Epithelial cell of esophagus (primary cell): Measurements from ENCODE around the gene CACNA2D1.

Source experiments
- DNase-seq: peaks from one replicate; pipeline ENCODE4 v3.0.0; 2010; ENCODE audit warnings: low read depth
- H3K4me3 ChIP-seq: 2 replicates; pipeline ENCODE4 v1.5.1; 2011; ENCODE audit warnings: mild to moderate bottlenecking, low read length, control low read depth
- TF ChIP-seq, protein P1 (sequence below): IDR thresholded peaks from 2 replicates; pipeline ENCODE4 v1.5.1; 2011; ENCODE audit warnings: low read depth, mild to moderate bottlenecking, low read length, control low read depth, inconsistent platforms; ENCODE audit not compliant: insufficient read depth; ENCODE audit errors: missing control alignments

Gene CACNA2D1

DNA sequence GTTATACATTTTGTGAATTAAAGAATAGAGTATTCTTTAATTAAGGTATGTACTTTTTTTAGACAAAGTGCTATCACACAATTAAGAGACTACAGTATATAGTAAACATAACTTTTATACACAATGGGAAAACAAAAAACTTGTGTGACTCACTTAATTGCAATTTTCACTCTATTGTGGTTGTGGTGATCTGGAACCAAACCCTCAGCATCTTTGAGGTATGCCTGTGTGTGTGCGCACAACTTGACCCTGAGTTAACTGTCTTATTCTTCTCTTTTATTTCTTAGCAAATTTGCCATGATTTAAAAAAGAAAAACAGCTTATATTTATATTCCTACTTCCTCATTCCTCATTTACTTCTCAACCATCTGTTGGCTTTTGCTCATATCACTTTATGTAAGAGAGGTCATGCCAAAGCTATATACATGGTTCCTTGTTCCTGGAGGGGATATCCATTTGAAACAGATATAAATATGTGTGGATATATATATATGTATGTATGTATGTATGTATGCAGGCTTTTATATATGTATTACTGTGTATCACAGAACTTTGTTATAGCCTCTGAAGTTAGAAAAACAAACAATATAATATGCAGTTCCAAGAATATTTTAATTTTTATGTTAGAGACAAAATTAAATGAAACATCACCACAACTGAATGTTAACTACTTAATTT, 414.2 kb downstream of the CACNA2D1 start:
- H3K4me3 ChIP-seq, result no peak overlapping the region
- TF ChIP-seq, protein P1, sequence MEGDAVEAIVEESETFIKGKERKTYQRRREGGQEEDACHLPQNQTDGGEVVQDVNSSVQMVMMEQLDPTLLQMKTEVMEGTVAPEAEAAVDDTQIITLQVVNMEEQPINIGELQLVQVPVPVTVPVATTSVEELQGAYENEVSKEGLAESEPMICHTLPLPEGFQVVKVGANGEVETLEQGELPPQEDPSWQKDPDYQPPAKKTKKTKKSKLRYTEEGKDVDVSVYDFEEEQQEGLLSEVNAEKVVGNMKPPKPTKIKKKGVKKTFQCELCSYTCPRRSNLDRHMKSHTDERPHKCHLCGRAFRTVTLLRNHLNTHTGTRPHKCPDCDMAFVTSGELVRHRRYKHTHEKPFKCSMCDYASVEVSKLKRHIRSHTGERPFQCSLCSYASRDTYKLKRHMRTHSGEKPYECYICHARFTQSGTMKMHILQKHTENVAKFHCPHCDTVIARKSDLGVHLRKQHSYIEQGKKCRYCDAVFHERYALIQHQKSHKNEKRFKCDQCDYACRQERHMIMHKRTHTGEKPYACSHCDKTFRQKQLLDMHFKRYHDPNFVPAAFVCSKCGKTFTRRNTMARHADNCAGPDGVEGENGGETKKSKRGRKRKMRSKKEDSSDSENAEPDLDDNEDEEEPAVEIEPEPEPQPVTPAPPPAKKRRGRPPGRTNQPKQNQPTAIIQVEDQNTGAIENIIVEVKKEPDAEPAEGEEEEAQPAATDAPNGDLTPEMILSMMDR, result no peak
- no peak for DNase-seq

DNA sequence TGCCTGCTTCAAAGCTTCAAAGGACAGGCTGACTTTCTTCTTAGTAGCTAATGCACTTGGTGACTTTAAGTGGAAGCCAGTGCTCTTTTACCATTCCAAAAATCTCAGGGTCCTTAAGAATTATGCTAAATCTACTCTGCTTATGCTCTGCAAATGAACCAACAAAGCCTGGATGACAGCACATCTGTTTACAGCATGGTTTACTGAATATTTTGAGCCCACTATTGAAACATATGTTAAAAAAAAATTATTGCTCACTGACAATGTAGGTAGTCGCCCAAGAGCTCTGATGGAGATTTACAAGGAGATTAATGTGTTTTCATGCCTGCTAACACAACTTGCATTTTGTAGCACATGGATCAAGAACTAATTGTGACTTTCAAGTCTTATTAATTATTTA, 415.5 kb downstream of the CACNA2D1 start:
- TF ChIP-seq, protein P1, result no peak
- H3K4me3 ChIP-seq, result no peak overlapping the region
- no peak for DNase-seq

DNA sequence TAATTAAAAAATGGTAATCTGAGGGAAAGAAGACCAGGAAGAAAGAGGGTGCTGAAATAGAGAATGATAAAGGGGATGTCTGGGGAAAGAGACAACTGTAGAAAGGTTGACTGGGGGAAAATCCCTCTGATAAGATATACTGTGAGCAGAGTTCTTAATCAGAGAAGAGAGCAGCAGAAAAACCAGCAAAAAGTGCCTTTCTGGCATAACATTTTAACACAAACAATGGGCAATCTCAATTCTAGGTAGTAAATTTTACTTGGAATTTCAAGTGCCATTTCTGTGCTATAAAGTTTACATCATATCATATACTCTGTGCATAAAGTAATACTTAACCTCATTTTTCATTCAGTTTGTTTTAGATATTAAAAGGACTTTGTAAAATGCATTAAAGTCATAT, 421.9 kb downstream of the CACNA2D1 start:
- TF ChIP-seq, protein P1, result no peak
- no peak for DNase-seq
- H3K4me3 ChIP-seq, result no peak overlapping the region

DNA sequence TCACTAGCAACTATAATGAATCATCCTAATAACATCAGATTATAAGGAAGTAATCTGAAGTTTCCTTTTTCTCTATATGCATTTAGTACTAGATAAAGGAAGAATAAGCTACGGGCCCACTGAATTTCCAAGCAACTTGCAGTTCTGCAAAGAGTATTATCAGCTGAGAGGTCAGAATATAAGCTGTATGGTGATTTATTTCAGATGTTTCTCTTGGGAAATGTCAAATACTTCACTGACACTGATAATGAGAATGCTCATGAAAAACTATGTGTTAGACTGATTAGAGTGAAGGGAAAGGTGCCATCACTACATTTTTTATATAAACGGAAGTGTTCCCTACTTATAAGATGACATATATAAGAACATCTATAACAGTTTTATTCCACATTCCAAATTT, 422.5 kb downstream of the CACNA2D1 start:
- TF ChIP-seq, protein P1, result no peak
- H3K4me3 ChIP-seq, result no peak overlapping the region
- DNase-seq, result no peak

DNA sequence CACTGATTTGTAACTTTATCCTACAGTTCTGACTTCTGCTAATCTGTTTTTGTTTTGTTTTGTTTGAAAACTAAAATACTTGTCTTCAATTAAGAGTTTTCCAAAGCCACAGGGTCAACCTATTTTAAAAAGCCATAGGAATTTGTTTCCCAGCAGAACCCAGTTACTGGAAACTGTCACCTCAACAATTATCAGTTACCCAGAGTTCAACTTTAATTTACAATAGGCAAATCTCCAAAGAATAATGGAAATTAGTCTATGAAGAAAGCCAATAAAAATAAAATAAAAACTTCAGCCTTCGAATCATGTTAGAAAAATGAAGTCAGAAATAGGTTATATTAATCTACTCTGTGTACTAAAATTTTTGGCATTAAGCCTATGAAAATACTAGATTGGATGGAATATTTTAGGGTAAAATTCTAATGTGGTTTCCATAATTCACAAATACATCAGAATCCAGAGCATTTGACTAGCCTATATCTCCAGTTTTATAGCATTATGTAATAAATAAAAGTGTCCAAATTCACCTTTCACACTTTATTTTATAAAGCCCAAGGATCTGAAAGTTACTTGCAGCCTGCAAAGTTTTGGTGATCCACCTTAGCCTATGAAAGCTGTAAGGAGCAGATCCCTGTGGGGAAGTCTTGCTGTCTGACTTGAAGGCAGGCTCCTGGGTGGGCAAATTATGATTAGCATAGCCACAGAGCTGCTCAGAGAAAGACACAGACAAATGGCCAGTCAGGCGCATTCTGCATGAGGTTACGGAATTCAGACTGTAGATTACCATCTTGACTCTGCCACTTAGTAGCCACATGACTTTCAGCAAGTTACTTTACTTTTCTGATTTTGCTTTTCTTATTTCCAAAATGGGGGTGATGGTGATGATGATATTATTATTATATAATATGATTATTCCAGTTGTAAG, 423.8 kb downstream of the CACNA2D1 start:
- H3K4me3 ChIP-seq, result no peak overlapping the region
- DNase-seq, result no peak
- TF ChIP-seq, protein P1, result no peak

DNA sequence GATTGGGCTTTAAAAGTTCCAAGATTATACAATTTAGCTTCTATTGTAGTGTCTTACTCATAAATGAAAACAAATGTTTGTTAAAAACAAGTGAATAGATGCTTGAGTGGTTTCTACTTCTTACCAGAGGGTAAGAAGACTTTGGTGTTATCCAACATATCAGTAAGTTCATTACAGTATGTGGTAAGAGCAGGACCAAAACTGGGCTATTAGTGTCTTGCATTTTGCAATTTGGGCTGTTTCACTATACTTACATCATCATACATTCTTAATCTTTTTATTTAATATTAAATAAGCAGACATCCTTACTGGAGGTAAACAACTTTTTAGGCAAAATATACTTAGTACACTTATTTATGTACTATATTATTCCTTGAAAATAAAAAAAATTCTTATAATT, 425.4 kb downstream of the CACNA2D1 start:
- DNase-seq, result no peak
- H3K4me3 ChIP-seq, result no peak overlapping the region
- TF ChIP-seq, protein P1, result no peak
